IMR-90 (cell line): Measurements from ENCODE around the gene CHM. TPM values are rescaled to one million over a fixed set of nuclear protein-coding genes. Genes with fewer than 3 reads are reported as not detected.

ENCODE experiments used
- ATAC-seq: fragments of 200-7000 bp; cut with Tn5 transposase; 2 replicates; pipeline ENCODE4 v1.9.1; 2020; ENCODE audit warnings: low read depth, mild to moderate bottlenecking, moderate library complexity
- BruUV-seq: library from RNA; stranded (reverse); fragments of 400-500 nt; replicated peaks from 2 replicates; lab custom pipeline; 2021; lab: Mats Ljungman, UMichigan
- CTCF ChIA-PET: fragments of 300-600 bp; formaldehyde crosslinking; extraction: SDS; loops from one replicate; lab custom pipeline; 2021; ENCODE audit warnings: antibody characterized with exemption; lab: Yijun Ruan, JAX
- POLR2A ChIA-PET: fragments of 300-600 bp; sonication (Branson Sonifier 250); formaldehyde crosslinking; loops from one replicate; lab custom pipeline; 2022; ENCODE audit warnings: antibody characterized with exemption; ENCODE audit not compliant: unreplicated experiment; lab: Charles Lee
- DNase-seq: peaks from one replicate; pipeline ENCODE4 v3.0.0; 2013
- H2AFZ ChIP-seq: replicated peaks from 2 replicates; pipeline ENCODE3; 2013; ENCODE audit warnings: low read length, mild to moderate bottlenecking; ENCODE audit not compliant: poor library complexity
- H2AK5ac ChIP-seq: 2 replicates; pipeline ENCODE4 v1.6.1; 2013; ENCODE audit warnings: low read depth, low read length, inconsistent platforms
- H2AK9ac ChIP-seq: replicated peaks from 2 replicates; pipeline ENCODE3; 2013; ENCODE audit warnings: mild to moderate bottlenecking, low read depth, low read length, moderate library complexity; ENCODE audit not compliant: poor library complexity
- H2BK120ac ChIP-seq: 2 replicates; pipeline ENCODE4 v1.6.1; 2013; ENCODE audit warnings: low read depth, low read length, inconsistent platforms
- H2BK15ac ChIP-seq: 3 replicates; pipeline ENCODE4 v1.6.1; 2013; ENCODE audit warnings: low read depth, low read length, inconsistent platforms
- H2BK20ac ChIP-seq: 2 replicates; pipeline ENCODE4 v1.6.1; 2013; ENCODE audit warnings: low read depth, mild to moderate bottlenecking, inconsistent platforms, low read length, moderate library complexity
- H2BK5ac ChIP-seq: 2 replicates; pipeline ENCODE4 v1.6.1; 2013; ENCODE audit warnings: mild to moderate bottlenecking, low read depth, low read length, inconsistent platforms; ENCODE audit not compliant: poor library complexity, severe bottlenecking
- H3K14ac ChIP-seq: replicated peaks from 2 replicates; pipeline ENCODE4 v1.6.1; 2013; ENCODE audit warnings: low read depth, low read length, inconsistent platforms
- H3K18ac ChIP-seq: 2 replicates; pipeline ENCODE4 v1.6.1; 2013; ENCODE audit warnings: low read depth, low read length, control low read depth
- H3K23ac ChIP-seq: 2 replicates; pipeline ENCODE4 v1.6.1; 2013; ENCODE audit warnings: low read depth, low read length, inconsistent platforms
- H3K27ac ChIP-seq: 2 replicates; pipeline ENCODE4 v1.5.1; 2013; ENCODE audit warnings: mild to moderate bottlenecking, control low read depth, low read length; ENCODE audit not compliant: insufficient read depth
- H3K27me3 ChIP-seq: 2 replicates; pipeline ENCODE4 v1.6.1; 2013; ENCODE audit warnings: low read length; ENCODE audit not compliant: control insufficient read depth, insufficient read depth
- H3K36me3 ChIP-seq: 2 replicates; pipeline ENCODE4 v1.6.1; 2013; ENCODE audit warnings: low read length, mixed read lengths; ENCODE audit not compliant: control insufficient read depth, insufficient read depth
- H3K4ac ChIP-seq: 2 replicates; pipeline ENCODE4 v1.6.1; 2013; ENCODE audit warnings: low read depth, low read length, inconsistent platforms
- H3K4me1 ChIP-seq: 2 replicates; pipeline ENCODE4 v1.6.1; 2013; ENCODE audit warnings: low read length, mixed read lengths; ENCODE audit not compliant: control insufficient read depth, insufficient read depth
- H3K4me2 ChIP-seq: 2 replicates; pipeline ENCODE4 v1.6.1; 2013; ENCODE audit warnings: low read depth, mild to moderate bottlenecking, control low read depth, low read length, moderate library complexity
- H3K4me3 ChIP-seq: 2 replicates; pipeline ENCODE4 v1.5.1; 2013; ENCODE audit warnings: low read depth, mild to moderate bottlenecking, control low read depth, low read length, moderate library complexity; ENCODE audit not compliant: insufficient read depth
- H3K56ac ChIP-seq: 2 replicates; pipeline ENCODE4 v1.6.1; 2013; ENCODE audit warnings: low read length, inconsistent platforms; ENCODE audit not compliant: insufficient read depth; ENCODE audit errors: extremely low read depth
- H3K79me1 ChIP-seq, 2 experiments: 2 replicates each; pipeline ENCODE4 v1.6.1; 2013; ENCODE audit warnings: low read length in 2 of 2, inconsistent platforms in 1 of 2, low read depth in 1 of 2
- H3K9ac ChIP-seq: 2 replicates; pipeline ENCODE4 v1.6.1; 2013; ENCODE audit warnings: low read depth, low read length, control low read depth
- H3K9me1 ChIP-seq: 2 replicates; pipeline ENCODE4 v1.6.1; 2013; ENCODE audit warnings: low read length, inconsistent platforms; ENCODE audit not compliant: insufficient read depth
- H3K9me3 ChIP-seq: 2 replicates; pipeline ENCODE4 v1.6.1; 2013; ENCODE audit warnings: low read length; ENCODE audit not compliant: control insufficient read depth, insufficient read depth
- H4K20me1 ChIP-seq: 2 replicates; pipeline ENCODE4 v1.6.1; 2013; ENCODE audit warnings: low read length, inconsistent platforms; ENCODE audit not compliant: insufficient read depth
- H4K5ac ChIP-seq: 2 replicates; pipeline ENCODE4 v1.6.1; 2013; ENCODE audit warnings: mild to moderate bottlenecking, low read depth, low read length, control low read depth
- H4K8ac ChIP-seq, 2 experiments: 2 replicates each; pipeline ENCODE4 v1.6.1; 2013; ENCODE audit warnings: low read depth in 2 of 2, low read length in 2 of 2, control low read depth in 1 of 2, inconsistent platforms in 1 of 2
- H4K91ac ChIP-seq: 2 replicates; pipeline ENCODE4 v1.6.1; 2013; ENCODE audit warnings: low read depth, low read length, inconsistent platforms; ENCODE audit not compliant: insufficient read depth
- CEBPB ChIP-seq: IDR thresholded peaks from 2 replicates; pipeline ENCODE4 v1.6.1; 2012; ENCODE audit warnings: low read depth, low read length, improper control_type of control experiment
- MAFK ChIP-seq: IDR thresholded peaks from 2 replicates; pipeline ENCODE4 v1.6.1; 2012; ENCODE audit warnings: low read depth, low read length, improper control_type of control experiment
- WGBS, 2 experiments: methylation state at CpG; one replicate each; pipeline versions ENCODE4 v1.1.5 to v1.1.7; 2013; ENCODE audit warnings: missing lambda C conversion rate in 2 of 2; ENCODE audit not compliant: insufficient read length in 1 of 2; ENCODE audit errors: extremely low coverage in 2 of 2; 5-methylcytosine and 5-hydroxymethylcytosine counted together
- dilution Hi-C: fragments of 300-500 bp; cut with HindIII; formaldehyde crosslinking; loops from one replicate; pipeline ENCODE4 v1.14.3; 2018; ENCODE audit warnings: low sequenced_read_pairs; ENCODE audit not compliant: unreplicated experiment
- in situ Hi-C: fragments of 300-500 bp; cut with MboI; formaldehyde crosslinking; loops from 3 replicates; pipeline ENCODE4 v1.14.3; 2019; ENCODE audit warnings: low sequenced_read_pairs, inconsistent platforms, mixed read lengths
- intact Hi-C: fragments of 100-400 bp; cut with micrococcal nuclease; formaldehyde crosslinking; loops from 2 replicates; pipeline ENCODE4 v1.10.0; 2022
- polyA plus RNA-seq, 3 experiments: library from polyadenylated mRNA; depleted of rRNA; stranded (reverse); fragments of >200 nt; gene quantifications; 2 replicates each; pipeline ENCODE4 v1.2.3, GENCODE V29; 2012; ENCODE audit warnings: low replicate concordance in 1 of 3
- total RNA-seq: library from RNA; depleted of rRNA; stranded (reverse); fragments of >200 nt; gene quantifications from 2 replicates; pipeline ENCODE4 v1.2.3, GENCODE V29; 2012

The CHM gene
- total and polyA plus RNA-seq, 2 of the 4 experiments (the other 2 are of a cell fraction), result 11.9 to 21.7 TPM

- H3K4me1 ChIP-seq, result no peaks in the 10 kb centered on the region
- ATAC-seq, result no peak
- no peak overlapping the region for H3K4me2 ChIP-seq
- H2AFZ ChIP-seq, result no peak overlapping the region
- intact Hi-C loops, result no loop called here
- H3K23ac ChIP-seq, result no peak overlapping the region
- no peak overlapping the region for H2AK9ac ChIP-seq
- no peaks in the 10 kb centered on the region for H3K36me3 ChIP-seq
- 0 out of 4 replicates have a peak, but pooled peaks cover 0 to 3% of the 10 kb centered on the region in 2 experiments for H3K79me1 ChIP-seq
- H4K8ac ChIP-seq, result no peak overlapping the region
- no peak overlapping the region for H3K4me3 ChIP-seq
- no peaks in the 10 kb centered on the region for H4K20me1 ChIP-seq
- no peak overlapping the region for H4K91ac ChIP-seq
- ChIA-PET POLR2A (no interaction called here), CTCF (no interaction called here)
- H2BK5ac ChIP-seq, result no peak overlapping the region
- WGBS, 2 experiments, result no CpG with 5 or more reads among the region's 3 CpGs
- no peak overlapping the region for H3K27ac ChIP-seq
- H3K27me3 ChIP-seq, result no peaks in the 10 kb centered on the region
- no peaks in the 10 kb centered on the region for H3K9me1 ChIP-seq
- no peak for TF ChIP-seq MAFK
- no peak for TF ChIP-seq CEBPB
- H3K56ac ChIP-seq, result no peak overlapping the region
- no peak overlapping the region for H3K14ac ChIP-seq
- H3K9ac ChIP-seq, result no peak overlapping the region
- H2AK5ac ChIP-seq, result no peak overlapping the region
- no peak overlapping the region for H4K5ac ChIP-seq
- H3K9me3 ChIP-seq, result no peaks in the 10 kb centered on the region
- H3K4ac ChIP-seq, result no peak overlapping the region
- H3K18ac ChIP-seq, result no peak overlapping the region
- in situ Hi-C loops, result no loop called here
- H2BK15ac ChIP-seq, result no peak overlapping the region
- dilution Hi-C loops, result no loop called here
- no TSS peak for BruUV-seq
- no peak overlapping the region for H2BK120ac ChIP-seq
- H2BK20ac ChIP-seq, result no peak overlapping the region
- no peak for DNase-seq
Measured at GRCh38 chrX:86013792-86014191, 33.6 kb downstream of the CHM start.
